Osteocyte (in vitro differentiated cells): ENCODE data around the gene BACH2. TPM values are rescaled to one million over a fixed set of nuclear protein-coding genes. Genes with fewer than 3 reads are reported as not detected.

ENCODE experiments used
- DNase-seq: peaks from one replicate; pipeline ENCODE4 v3.0.0; 2021; ENCODE audit warnings: mixed read lengths; ENCODE audit not compliant: unreplicated experiment; ENCODE audit errors: extremely low spot score
- H3K27ac Mint-ChIP-seq: one replicate; pipeline ENCODE4 v1.8.0; 2021; ENCODE audit warnings: mild to moderate bottlenecking, mixed read lengths; ENCODE audit not compliant: unreplicated experiment
- H3K27me3 Mint-ChIP-seq: one replicate; pipeline ENCODE4 v1.8.0; 2021; ENCODE audit warnings: mixed read lengths; ENCODE audit not compliant: unreplicated experiment
- H3K36me3 Mint-ChIP-seq: one replicate; pipeline ENCODE4 v1.8.0; 2021; ENCODE audit warnings: mixed read lengths; ENCODE audit not compliant: unreplicated experiment
- H3K4me1 Mint-ChIP-seq: one replicate; pipeline ENCODE4 v1.8.0; 2021; ENCODE audit warnings: mixed read lengths; ENCODE audit not compliant: unreplicated experiment
- H3K4me3 Mint-ChIP-seq: one replicate; pipeline ENCODE4 v1.8.0; 2021; ENCODE audit warnings: mild to moderate bottlenecking, moderate library complexity, mixed read lengths; ENCODE audit not compliant: unreplicated experiment
- H3K9me3 Mint-ChIP-seq: one replicate; pipeline ENCODE4 v1.8.0; 2021; ENCODE audit warnings: mixed read lengths; ENCODE audit not compliant: unreplicated experiment
- total RNA-seq: library from RNA; stranded (reverse); gene quantifications from 2 replicates; pipeline ENCODE4 v1.2.1, GENCODE V29; 2021
- TF ChIP-seq, protein P1 (sequence below): fragments of 200-600 bp; sonication (generic); IDR thresholded peaks from 2 replicates; pipeline ENCODE4 v1.5.0; 2021; ENCODE audit warnings: antibody characterized with exemption, mild to moderate bottlenecking, moderate library complexity

The BACH2 gene
- total RNA-seq, 1 donor from 2014 or later, result 1.6 TPM

DNA sequence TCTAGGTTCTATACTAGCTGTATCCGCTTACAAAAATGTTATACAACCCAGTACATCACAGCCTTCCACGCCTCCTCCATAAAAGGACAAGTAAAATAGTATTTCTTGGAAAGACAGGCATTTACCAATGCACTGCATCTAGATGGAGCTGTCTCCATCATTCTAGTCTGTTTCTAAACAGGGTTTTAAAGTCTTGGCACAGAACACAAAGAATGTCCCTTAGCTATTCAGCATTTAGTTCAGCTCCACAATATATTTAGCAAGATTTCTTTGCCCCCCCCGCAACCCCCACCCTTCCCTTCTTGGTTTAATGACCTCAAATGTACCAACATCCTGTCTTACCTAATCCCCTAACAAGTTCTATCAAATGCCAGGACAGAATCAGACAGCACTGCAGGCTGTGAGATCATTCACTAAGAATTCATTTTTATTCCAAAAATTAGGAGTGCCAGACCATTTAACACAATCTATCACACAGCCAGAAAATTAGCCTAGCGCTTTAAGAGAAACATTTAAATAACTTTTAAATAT, 198.6 kb downstream of the BACH2 start:
- TF ChIP-seq, protein P1, sequence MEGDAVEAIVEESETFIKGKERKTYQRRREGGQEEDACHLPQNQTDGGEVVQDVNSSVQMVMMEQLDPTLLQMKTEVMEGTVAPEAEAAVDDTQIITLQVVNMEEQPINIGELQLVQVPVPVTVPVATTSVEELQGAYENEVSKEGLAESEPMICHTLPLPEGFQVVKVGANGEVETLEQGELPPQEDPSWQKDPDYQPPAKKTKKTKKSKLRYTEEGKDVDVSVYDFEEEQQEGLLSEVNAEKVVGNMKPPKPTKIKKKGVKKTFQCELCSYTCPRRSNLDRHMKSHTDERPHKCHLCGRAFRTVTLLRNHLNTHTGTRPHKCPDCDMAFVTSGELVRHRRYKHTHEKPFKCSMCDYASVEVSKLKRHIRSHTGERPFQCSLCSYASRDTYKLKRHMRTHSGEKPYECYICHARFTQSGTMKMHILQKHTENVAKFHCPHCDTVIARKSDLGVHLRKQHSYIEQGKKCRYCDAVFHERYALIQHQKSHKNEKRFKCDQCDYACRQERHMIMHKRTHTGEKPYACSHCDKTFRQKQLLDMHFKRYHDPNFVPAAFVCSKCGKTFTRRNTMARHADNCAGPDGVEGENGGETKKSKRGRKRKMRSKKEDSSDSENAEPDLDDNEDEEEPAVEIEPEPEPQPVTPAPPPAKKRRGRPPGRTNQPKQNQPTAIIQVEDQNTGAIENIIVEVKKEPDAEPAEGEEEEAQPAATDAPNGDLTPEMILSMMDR, result peak; percentile 54
- Mint-ChIP-seq H3K27me3 (peaks cover 21% of the 10 kb centered on the region), H3K36me3 (no peaks in the 10 kb centered on the region), H3K27ac (no peak overlapping the region), H3K4me3 (no peak overlapping the region), H3K4me1 (no peaks in the 10 kb centered on the region), H3K9me3 (peaks cover 6% of the 10 kb centered on the region)
- DNase-seq, result no peak

DNA sequence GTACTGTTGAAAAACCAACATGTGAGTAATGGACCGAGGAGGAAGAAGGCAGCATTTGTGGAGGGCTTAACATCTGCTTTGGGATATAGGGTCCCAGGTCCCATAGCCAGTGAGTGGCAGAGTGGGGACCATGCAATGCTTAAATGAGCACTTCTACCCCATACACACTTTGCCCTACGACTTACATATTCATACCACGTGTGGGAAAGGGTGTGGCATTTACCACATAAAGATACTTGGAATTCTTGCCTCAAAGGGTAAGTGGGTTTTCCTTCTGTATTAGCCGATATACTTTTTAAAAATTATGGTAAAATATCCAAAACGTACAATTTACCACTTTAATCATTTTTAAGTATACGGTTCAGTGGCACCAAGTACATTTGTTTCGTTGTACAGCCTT, 199.3 kb downstream of the BACH2 start:
- Mint-ChIP-seq H3K4me1 (no peaks in the 10 kb centered on the region), H3K27ac (no peak overlapping the region), H3K36me3 (no peaks in the 10 kb centered on the region), H3K4me3 (no peak overlapping the region), H3K9me3 (peaks cover 6% of the 10 kb centered on the region), H3K27me3 (peaks cover 21% of the 10 kb centered on the region)
- no peak for DNase-seq
- TF ChIP-seq, protein P1, result no peak

DNA sequence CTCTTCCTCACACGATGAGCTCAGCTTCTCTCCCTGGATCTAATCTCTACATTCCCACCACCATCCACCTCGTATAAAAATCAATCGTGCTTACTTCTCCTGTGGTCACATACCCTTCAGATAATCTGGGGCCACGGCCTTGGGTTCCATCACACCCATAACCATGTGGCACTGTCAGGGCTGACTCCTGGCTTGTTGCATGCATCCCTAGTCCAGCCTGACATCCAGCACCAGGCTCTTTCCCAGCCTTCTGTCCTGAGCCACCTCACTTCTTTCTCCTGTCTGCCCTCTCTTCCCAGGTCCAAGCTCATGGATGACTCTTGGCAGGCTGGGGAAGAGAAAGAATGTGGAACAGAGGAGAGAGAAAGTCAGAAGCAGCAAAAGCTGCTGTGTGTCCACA, 199.8 kb downstream of the BACH2 start:
- H3K4me1 Mint-ChIP-seq, result no peaks in the 10 kb centered on the region

DNA sequence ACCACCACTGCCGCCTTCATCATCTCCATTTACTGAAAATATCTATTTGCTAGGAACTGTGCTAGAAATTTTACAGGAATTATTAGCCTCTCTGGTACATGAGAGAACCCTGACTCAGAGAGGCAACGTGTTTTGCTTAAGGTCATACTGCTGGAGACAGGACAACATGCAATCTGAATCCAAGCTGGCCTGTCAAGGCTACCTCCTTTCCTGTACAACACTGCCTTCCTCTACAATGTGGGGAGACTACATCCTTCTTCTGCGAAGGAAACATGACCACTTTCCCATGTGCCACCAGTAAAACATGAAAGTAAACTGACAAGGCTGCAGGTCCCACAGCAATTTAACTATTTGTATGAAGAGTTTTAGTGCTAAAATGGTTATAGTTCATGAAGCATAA, 200.9 kb downstream of the BACH2 start:
- TF ChIP-seq, protein P1, result no peak

More for the DNA sequence above, 199.8 kb downstream of the BACH2 start:
- H3K9me3 Mint-ChIP-seq, result peaks cover 6% of the 10 kb centered on the region
- peaks cover 21% of the 10 kb centered on the region for H3K27me3 Mint-ChIP-seq
- no peak overlapping the region for H3K4me3 Mint-ChIP-seq
- DNase-seq, result no peak
- TF ChIP-seq, protein P1, result no peak
- no peak overlapping the region for H3K27ac Mint-ChIP-seq
- no peaks in the 10 kb centered on the region for H3K36me3 Mint-ChIP-seq

DNA sequence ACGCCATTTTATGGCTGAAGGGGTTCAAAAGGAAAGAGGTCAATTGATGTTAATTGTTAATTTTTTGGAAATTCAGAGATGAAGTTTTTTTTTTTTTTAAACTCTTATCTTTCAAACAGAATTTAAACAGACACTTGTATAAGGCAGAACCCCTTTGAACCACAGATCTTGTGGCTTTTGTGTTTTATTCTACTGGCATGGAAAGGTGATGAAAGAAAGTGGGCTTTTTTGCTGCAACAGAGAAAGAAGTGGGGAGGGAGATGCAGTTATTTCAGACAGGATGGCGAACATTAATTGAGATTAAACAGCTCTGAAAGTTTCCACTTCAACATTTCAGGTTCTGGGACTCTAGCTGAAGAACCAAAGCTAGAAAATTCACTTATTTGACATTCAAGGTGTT, 201.5 kb downstream of the BACH2 start:
- TF ChIP-seq, protein P1, result no peak
- no peaks in the 10 kb centered on the region for H3K36me3 Mint-ChIP-seq
- DNase-seq, result no peak
- no peak overlapping the region for H3K27ac Mint-ChIP-seq
- no peaks in the 10 kb centered on the region for H3K9me3 Mint-ChIP-seq
- H3K27me3 Mint-ChIP-seq, result peaks cover 13% of the 10 kb centered on the region
- no peak overlapping the region for H3K4me3 Mint-ChIP-seq
- no peaks in the 10 kb centered on the region for H3K4me1 Mint-ChIP-seq

More for the DNA sequence above, 200.9 kb downstream of the BACH2 start:
- Mint-ChIP-seq H3K27me3 (peaks cover 13% of the 10 kb centered on the region), H3K36me3 (no peaks in the 10 kb centered on the region), H3K9me3 (peaks cover under 1% of the 10 kb centered on the region), H3K4me3 (no peak overlapping the region), H3K4me1 (no peaks in the 10 kb centered on the region), H3K27ac (no peak overlapping the region)
- DNase-seq, result no peak
